ENCODE results near the gene RBMS3.
"Not testable (repeated sequence)": the region's sequence is repeated elsewhere in the genome, so short reads cannot be mapped to it uniquely, and the experiment has no call there.

Gene RBMS3

DNA sequence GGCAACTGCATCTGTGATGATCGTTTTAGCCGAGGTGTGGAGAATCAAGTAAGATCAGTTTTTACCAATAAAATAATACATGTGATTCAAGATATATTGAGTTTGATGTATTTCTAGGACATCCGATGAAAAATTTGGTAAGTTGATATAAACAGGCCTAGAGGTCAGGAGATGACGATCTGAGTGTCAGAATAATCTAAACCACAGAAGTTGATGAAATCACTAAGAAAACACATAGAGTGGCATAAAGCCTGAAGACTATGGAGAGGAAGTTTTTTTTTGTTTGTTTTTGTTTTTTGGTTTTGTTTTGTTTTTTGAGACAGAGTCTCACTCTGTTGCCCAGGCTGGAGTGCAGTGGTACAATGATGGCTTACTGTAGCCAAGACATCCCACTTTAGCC lies 235.3 kb downstream of the RBMS3 start:
- ChIA-PET CTCF (interaction anchor here (1.3 to 1.9 kb wide), 2 partner anchors 9 to 39 kb away, joined by 3 to 8 read pairs; no protein-coding TSS in a partner anchor), POLR2A (no interaction called here)
- no peak for DNase-seq (ENCODE audit: extremely low spot score)
- TF ChIP-seq, protein P1, sequence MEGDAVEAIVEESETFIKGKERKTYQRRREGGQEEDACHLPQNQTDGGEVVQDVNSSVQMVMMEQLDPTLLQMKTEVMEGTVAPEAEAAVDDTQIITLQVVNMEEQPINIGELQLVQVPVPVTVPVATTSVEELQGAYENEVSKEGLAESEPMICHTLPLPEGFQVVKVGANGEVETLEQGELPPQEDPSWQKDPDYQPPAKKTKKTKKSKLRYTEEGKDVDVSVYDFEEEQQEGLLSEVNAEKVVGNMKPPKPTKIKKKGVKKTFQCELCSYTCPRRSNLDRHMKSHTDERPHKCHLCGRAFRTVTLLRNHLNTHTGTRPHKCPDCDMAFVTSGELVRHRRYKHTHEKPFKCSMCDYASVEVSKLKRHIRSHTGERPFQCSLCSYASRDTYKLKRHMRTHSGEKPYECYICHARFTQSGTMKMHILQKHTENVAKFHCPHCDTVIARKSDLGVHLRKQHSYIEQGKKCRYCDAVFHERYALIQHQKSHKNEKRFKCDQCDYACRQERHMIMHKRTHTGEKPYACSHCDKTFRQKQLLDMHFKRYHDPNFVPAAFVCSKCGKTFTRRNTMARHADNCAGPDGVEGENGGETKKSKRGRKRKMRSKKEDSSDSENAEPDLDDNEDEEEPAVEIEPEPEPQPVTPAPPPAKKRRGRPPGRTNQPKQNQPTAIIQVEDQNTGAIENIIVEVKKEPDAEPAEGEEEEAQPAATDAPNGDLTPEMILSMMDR (IDR thresholded peaks at IDR 0.05; ENCODE audit: control extremely low read depth, extremely low read depth, low read depth, missing control alignments) = no peak

DNA sequence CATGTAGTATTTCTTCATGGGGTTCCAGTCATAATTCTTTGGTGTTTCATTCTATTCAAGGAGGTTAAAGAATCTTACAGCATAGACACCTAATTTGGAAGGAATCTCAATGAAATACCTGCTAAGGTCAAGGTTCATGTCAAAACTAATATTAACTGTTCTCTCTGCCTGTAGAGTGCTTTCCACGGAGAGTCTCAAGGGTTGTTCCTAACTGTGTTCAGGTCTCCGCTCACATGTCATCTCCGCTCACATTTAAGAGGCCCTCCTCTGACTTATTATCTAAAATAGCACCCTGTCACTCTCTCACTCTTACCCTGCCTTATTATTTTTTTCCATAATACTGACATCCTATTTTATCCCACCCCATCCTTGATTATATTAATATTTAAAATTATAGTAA lies 239.9 kb downstream of the RBMS3 start:
- CTCF ChIA-PET = no interaction called here
- POLR2A ChIA-PET = no interaction called here
- TF ChIP-seq, protein P1 (IDR thresholded peaks at IDR 0.05; ENCODE audit: control extremely low read depth, extremely low read depth, low read depth, missing control alignments) = no peak
- DNase-seq (ENCODE audit: extremely low spot score) = no peak

DNA sequence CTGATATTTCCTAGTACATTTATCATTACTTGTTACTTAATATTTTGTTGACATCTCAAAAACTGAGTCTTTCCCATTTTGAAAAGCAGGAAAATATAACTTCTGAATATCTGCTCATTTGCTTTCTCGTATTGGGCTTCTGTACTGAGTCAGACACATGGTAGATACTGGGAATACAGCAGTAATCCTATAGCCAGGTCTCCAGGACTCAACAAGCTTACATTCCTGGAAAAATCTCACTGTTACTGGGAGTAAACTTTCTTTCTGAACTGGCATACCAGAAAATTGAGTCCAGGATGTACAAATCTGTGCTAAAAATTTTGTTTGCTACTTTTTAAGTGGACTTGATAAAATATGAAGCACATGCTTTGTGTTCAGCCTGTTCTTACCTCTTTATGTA lies 240.4 kb downstream of the RBMS3 start:
- TF ChIP-seq, protein P1 (IDR thresholded peaks at IDR 0.05; ENCODE audit: control extremely low read depth, extremely low read depth, low read depth, missing control alignments) = no peak
- ChIA-PET CTCF (no interaction called here), POLR2A (no interaction called here)
- DNase-seq (ENCODE audit: extremely low spot score) = no peak

DNA sequence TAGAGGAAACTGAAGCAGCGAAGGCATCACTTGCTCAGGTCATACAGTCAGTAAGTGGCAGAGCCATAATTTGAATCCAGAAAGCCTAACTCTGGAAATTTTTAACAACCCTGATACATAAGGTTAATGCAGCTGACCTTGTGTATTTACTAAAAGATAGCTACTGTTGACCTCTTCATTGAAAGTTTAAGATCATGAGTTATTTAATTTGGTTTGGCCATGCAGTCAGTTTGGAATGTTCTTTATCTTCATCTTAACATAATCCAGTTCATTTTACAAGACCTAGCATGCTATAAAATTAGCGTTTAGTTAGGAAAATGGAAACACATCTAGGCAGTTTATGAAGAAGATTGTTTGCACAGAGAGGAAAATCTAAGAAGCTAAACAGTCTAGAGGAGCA lies 240.9 kb downstream of the RBMS3 start:
- no peak for DNase-seq (ENCODE audit: extremely low spot score)
- TF ChIP-seq, protein P1 (IDR thresholded peaks at IDR 0.05; ENCODE audit: control extremely low read depth, extremely low read depth, low read depth, missing control alignments) = no peak
- POLR2A ChIA-PET = no interaction called here
- CTCF ChIA-PET = no interaction called here

DNA sequence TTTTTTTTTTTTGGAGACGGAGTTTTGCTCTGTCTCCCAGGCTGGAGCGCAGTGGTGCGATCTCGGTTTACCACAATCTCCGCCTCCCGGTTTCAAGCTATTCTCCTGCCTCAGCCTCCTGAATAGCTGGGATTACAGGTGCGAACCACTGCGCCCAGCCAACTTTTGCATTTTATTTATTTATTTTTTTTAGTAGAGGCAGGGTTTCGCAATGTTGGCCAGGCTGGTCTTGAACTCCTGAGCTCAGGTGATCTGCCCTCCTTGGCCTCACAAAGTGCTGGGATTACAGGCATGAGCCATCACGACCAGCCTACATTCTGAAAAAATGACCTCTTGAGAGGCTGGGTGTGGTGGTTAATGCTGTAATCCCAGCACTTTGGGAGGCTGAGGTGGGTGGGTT lies 243.6 kb downstream of the RBMS3 start:
- CTCF ChIA-PET = interaction anchor here (1.8 kb wide), 1 partner anchor 9 kb away, joined by 8 read pairs; no protein-coding TSS in a partner anchor
- POLR2A ChIA-PET; DNase-seq (ENCODE audit: extremely low spot score): not testable (repeated sequence)

DNA sequence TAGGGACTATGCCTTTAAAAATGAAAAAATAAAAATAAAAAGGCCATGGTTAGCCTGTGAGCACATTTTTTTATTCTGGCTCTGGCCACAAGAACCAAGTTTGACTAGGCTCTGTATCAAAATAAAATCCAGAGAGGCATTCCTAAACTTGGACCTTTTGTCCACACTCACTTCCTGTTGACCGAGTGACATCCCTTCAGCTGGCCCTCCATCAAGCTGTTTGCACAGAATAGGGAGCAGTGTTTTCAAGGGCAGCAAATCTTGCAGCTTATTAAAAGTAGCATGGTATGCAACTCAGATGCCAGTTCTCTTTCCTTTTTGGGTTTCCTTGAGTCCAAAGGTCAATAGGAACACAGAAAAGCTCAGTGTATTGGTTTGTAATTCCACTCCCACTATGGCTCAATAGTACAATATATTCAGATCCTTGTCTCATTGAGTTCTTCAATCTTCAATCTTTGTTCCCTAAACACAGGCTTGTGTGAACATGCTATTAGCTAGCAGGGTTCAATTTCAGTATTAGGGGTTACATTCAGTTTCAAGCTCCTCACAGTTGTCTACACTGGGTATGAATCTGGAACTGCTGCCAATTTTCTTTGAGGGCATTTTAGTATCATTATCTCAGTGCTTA lies 244.5 kb downstream of the RBMS3 start:
- CTCF ChIA-PET = interaction anchor here (0.8 to 1.8 kb wide), 4 partner anchors 10 to 21 kb away, joined by 4 to 8 read pairs (median 4); no protein-coding TSS in a partner anchor
- DNase-seq (ENCODE audit: extremely low spot score) = no peak
- POLR2A ChIA-PET = no interaction called here
- TF ChIP-seq, protein P1 (IDR thresholded peaks at IDR 0.05; ENCODE audit: control extremely low read depth, extremely low read depth, low read depth, missing control alignments) = no peak

DNA sequence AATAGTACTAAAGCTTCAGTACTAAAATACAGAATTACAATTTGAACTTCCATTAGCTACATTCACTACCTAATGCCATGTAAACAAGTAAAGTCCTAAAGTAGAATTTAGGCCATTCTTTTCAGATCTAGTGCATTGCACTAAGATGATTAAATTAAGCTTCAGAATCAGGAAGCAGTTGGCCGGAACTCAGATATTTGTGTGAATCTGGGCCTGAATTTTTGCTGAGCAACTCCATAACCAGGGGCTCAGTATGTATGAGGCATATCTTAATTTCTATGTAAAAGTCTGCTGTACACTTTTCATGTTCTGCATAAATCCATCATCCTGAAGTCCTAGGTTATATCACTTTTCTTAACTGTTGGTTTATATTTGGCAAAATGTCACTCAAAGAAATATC lies 246.4 kb downstream of the RBMS3 start:
- TF ChIP-seq, protein P1 (IDR thresholded peaks at IDR 0.05; ENCODE audit: control extremely low read depth, extremely low read depth, low read depth, missing control alignments) = no peak
- DNase-seq (ENCODE audit: extremely low spot score) = no peak
- POLR2A ChIA-PET = no interaction called here
- CTCF ChIA-PET = no interaction called here

All from GM10248 (cell line).